Endothelial cell of umbilical vein (primary cell): ENCODE results near the gene CRYGS. TPM values are rescaled to one million over a fixed set of nuclear protein-coding genes. Genes with fewer than 3 reads are reported as not detected.

Experiments
- BruUV-seq: library from RNA; stranded (reverse); fragments of 400-500 nt; replicated peaks from 2 replicates; lab custom pipeline; 2021; lab: Mats Ljungman, UMichigan
- CTCF ChIA-PET: fragments of 300-600, 350-600 bp; sonication (Branson Sonifier 250); formaldehyde crosslinking; loops from one replicate; lab custom pipeline; 2021; ENCODE audit warnings: antibody characterized with exemption, inconsistent platforms; lab: Charles Lee
- POLR2A ChIA-PET: fragments of 300-600, 350-600 bp; sonication (Branson Sonifier 250); formaldehyde crosslinking; loops from one replicate; lab custom pipeline; 2021; ENCODE audit warnings: antibody characterized with exemption, inconsistent platforms; lab: Charles Lee
- DNase-seq: peaks from one replicate; pipeline ENCODE4 v3.0.0-alpha.2; 2011; ENCODE audit warnings: low read depth, low spot score
- FAIRE-seq: peaks from 2 replicates; lab custom pipeline; 2011; peaks lifted over from hg19 to GRCh38; lab: Jason Lieb, UNC
- H2AFZ ChIP-seq: 2 replicates; pipeline ENCODE4 v1.6.0; 2012; ENCODE audit warnings: low read depth, low read length, control low read depth, inconsistent platforms
- H3K27ac ChIP-seq: 2 replicates; pipeline ENCODE4 v1.5.1; 2011; ENCODE audit warnings: low read depth, mild to moderate bottlenecking, control low read depth, low read length, moderate library complexity; ENCODE audit not compliant: insufficient read depth
- H3K27me3 ChIP-seq, 2 experiments: 2 replicates each; pipeline versions ENCODE4 v1.6.0 to v1.6.1; 2011; ENCODE audit warnings: low read length in 2 of 2, mixed read lengths in 1 of 2; ENCODE audit not compliant: control insufficient read depth in 2 of 2, insufficient read depth in 2 of 2
- H3K36me3 ChIP-seq, 2 experiments: 2 replicates in 1 of 2; 3 replicates in 1 of 2; pipeline ENCODE4 v1.5.1; 2011; ENCODE audit warnings: low read length in 2 of 2, mild to moderate bottlenecking in 1 of 2, moderate library complexity in 1 of 2; ENCODE audit not compliant: control insufficient read depth in 2 of 2, insufficient read depth in 2 of 2; ENCODE audit errors: extremely low read depth in 1 of 2
- H3K4me1 ChIP-seq: 3 replicates; pipeline ENCODE4 v1.5.1; 2011; ENCODE audit warnings: mild to moderate bottlenecking, low read length; ENCODE audit not compliant: control insufficient read depth, insufficient read depth; ENCODE audit errors: extremely low read depth
- H3K4me2 ChIP-seq: 2 replicates; pipeline ENCODE4 v1.6.1; 2011; ENCODE audit warnings: low read length, control low read depth, mixed read lengths; ENCODE audit not compliant: insufficient read depth
- H3K4me3 ChIP-seq, 3 experiments: fragments of 200-600 bp in 1 of 3; sonication (generic), shearing (Covaris generic) in 1 of 3; replicated peaks in 1 of 3; 2 replicates each; pipeline ENCODE4 v1.5.1; 2011 to 2016; ENCODE audit warnings: control low read depth in 3 of 3, low read length in 3 of 3, mild to moderate bottlenecking in 2 of 3, inconsistent platforms in 1 of 3, low read depth in 1 of 3, moderate library complexity in 1 of 3; ENCODE audit not compliant: insufficient read depth in 1 of 3
- H3K79me2 ChIP-seq: 2 replicates; pipeline ENCODE4 v1.6.0; 2012; ENCODE audit warnings: low read length, inconsistent platforms; ENCODE audit not compliant: control insufficient read depth, insufficient read depth
- H3K9ac ChIP-seq: replicated peaks from 2 replicates; pipeline ENCODE3; 2011; ENCODE audit warnings: low read length, control low read depth; ENCODE audit not compliant: insufficient read depth; ENCODE audit errors: extremely low read depth
- H3K9me1 ChIP-seq: replicated peaks from 3 replicates; pipeline ENCODE4 v1.6.0; 2011; ENCODE audit warnings: mild to moderate bottlenecking, low read length; ENCODE audit not compliant: control insufficient read depth, insufficient read depth; ENCODE audit errors: extremely low read depth
- H3K9me3 ChIP-seq: replicated peaks from 2 replicates; pipeline ENCODE4 v1.5.1; 2012; ENCODE audit warnings: low read length, inconsistent platforms; ENCODE audit not compliant: control insufficient read depth, insufficient read depth
- H4K20me1 ChIP-seq: replicated peaks from 2 replicates; pipeline ENCODE3; 2011; ENCODE audit warnings: mild to moderate bottlenecking, low read length; ENCODE audit not compliant: control insufficient read depth, insufficient read depth; ENCODE audit errors: extremely low read depth
- CTCF ChIP-seq, 2 donors: IDR thresholded peaks; 1 replicate in 1 of 2; 2 replicates in 1 of 2; pipeline ENCODE4 v1.5.1; 2011; ENCODE audit warnings: low read length in 2 of 2, mild to moderate bottlenecking in 2 of 2, moderate library complexity in 2 of 2, control low read depth in 1 of 2, inconsistent platforms in 1 of 2, low read depth in 1 of 2; ENCODE audit not compliant: insufficient read depth in 1 of 2; ENCODE audit errors: extremely low read depth in 1 of 2
- EZH2 ChIP-seq: IDR thresholded peaks from 2 replicates; pipeline ENCODE4 v1.6.1; 2012; ENCODE audit warnings: borderline replicate concordance, low read depth, mild to moderate bottlenecking, moderate library complexity, low read length, inconsistent platforms; ENCODE audit not compliant: severe bottlenecking
- FOS ChIP-seq: IDR thresholded peaks from 2 replicates; pipeline ENCODE4 v1.6.1; 2011; ENCODE audit warnings: mild to moderate bottlenecking, low read length, moderate library complexity, borderline replicate concordance; ENCODE audit not compliant: insufficient read depth
- GATA2 ChIP-seq: IDR thresholded peaks from 2 replicates; pipeline ENCODE4 v1.7.0; 2011; ENCODE audit warnings: low read depth, mild to moderate bottlenecking, moderate library complexity, mixed read lengths, low read length; ENCODE audit not compliant: insufficient read length, insufficient read depth
- JUN ChIP-seq: IDR thresholded peaks from 2 replicates; pipeline ENCODE4 v1.6.1; 2011; ENCODE audit warnings: borderline replicate concordance, low read depth; ENCODE audit not compliant: insufficient read length, insufficient read depth
- MAX ChIP-seq: IDR thresholded peaks from 2 replicates; pipeline ENCODE4 v1.6.1; 2011; ENCODE audit not compliant: insufficient read depth, insufficient read length
- MYC ChIP-seq: IDR thresholded peaks from one replicate; pipeline ENCODE4 v1.6.1; 2011; ENCODE audit warnings: mild to moderate bottlenecking, low read depth, low read length
- POLR2A ChIP-seq: IDR thresholded peaks from 2 replicates; pipeline ENCODE4 v1.6.1; 2012; ENCODE audit warnings: low read depth, mild to moderate bottlenecking, control low read depth, low read length
- POLR2AphosphoS5 ChIP-seq: IDR thresholded peaks from 2 replicates; pipeline ENCODE4 v1.6.1; 2012; ENCODE audit warnings: low read depth, mild to moderate bottlenecking, control low read depth, low read length, moderate library complexity; ENCODE audit not compliant: insufficient read depth
- dilution Hi-C: fragments of 300-500 bp; cut with MboI; formaldehyde crosslinking; loops from one replicate; pipeline ENCODE4 v1.15.0; 2019; ENCODE audit warnings: low sequenced_read_pairs; ENCODE audit not compliant: extremely low pct_ligation_motif_present
- intact Hi-C: fragments of 100-400 bp; cut with micrococcal nuclease; formaldehyde crosslinking; loops from one replicate; pipeline ENCODE4 v1.10.0; 2022
- polyA plus RNA-seq, 4 experiments: library from polyadenylated mRNA; depleted of rRNA in 3 of 4; stranded (reverse) in 3 of 4; unstranded in 1 of 4; fragments of >200 nt; gene quantifications; 2 replicates each; pipeline versions ENCODE4 v1.2.1 to v1.2.3, GENCODE V29; 2011 to 2012; ENCODE audit warnings: missing spikeins in 1 of 4
- total RNA-seq: library from RNA; stranded (reverse); gene quantifications from 2 replicates; pipeline ENCODE4 v1.2.3, GENCODE V29; 2021

The CRYGS gene
- total and polyA plus RNA-seq, 2 donors (not counting 3 experiments of a cell fraction or from before 2014, with no cell fraction given) = 5.0 TPM

GRCh38 chr3:186524616-186525015, 19.6 kb downstream of the CRYGS start:
- intact Hi-C loops (no loop called here), dilution Hi-C loops (no loop called here)
- FAIRE-seq = no peak
- no TSS peak for BruUV-seq
- ChIA-PET CTCF (no interaction called here), POLR2A (no interaction called here)
- Histone ChIP-seq H3K9me1 (no peaks in the 10 kb centered on the region), H3K4me1 (no peaks in the 10 kb centered on the region), H3K9me3 (no peaks in the 10 kb centered on the region), H4K20me1 (no peaks in the 10 kb centered on the region), H2AFZ (no peak overlapping the region), H3K4me3 (no peak overlapping the region), H3K4me2 (no peak overlapping the region), H3K79me2 (no peaks in the 10 kb centered on the region), H3K27me3 (no peaks in the 10 kb centered on the region), H3K9ac (no peak overlapping the region), H3K36me3 (no peaks in the 10 kb centered on the region), H3K27ac (no peak overlapping the region)
- no peak for DNase-seq
- TF ChIP-seq MYC = no peak
- TF ChIP-seq POLR2AphosphoS5 = no peak
- no peak for TF ChIP-seq MAX
- no peak for TF ChIP-seq FOS
- no peak for TF ChIP-seq GATA2
- TF ChIP-seq CTCF (IDR thresholded peaks at IDR 0.05; ENCODE audit: extremely low read depth in 1 of 2, insufficient read depth in 1 of 2, low read depth in 1 of 2, low read length in 2 of 2) = no peak
- no peak for TF ChIP-seq POLR2A
- no peak for TF ChIP-seq JUN
- no peak for TF ChIP-seq EZH2
